GM12892 (cell line): ENCODE results near the gene ZNF273.

Source experiments
- DNase-seq: peaks from one replicate; pipeline ENCODE4 v3.0.0; 2011; ENCODE audit not compliant: insufficient read length
- FAIRE-seq: peaks from 2 replicates; lab custom pipeline; 2011; peaks lifted over from hg19 to GRCh38; lab: Jason Lieb, UNC
- POLR2A ChIP-seq: IDR thresholded peaks from 2 replicates; pipeline ENCODE4 v1.6.1; 2011; ENCODE audit warnings: low read depth, low read length, control low read depth
- POLR2AphosphoS5 ChIP-seq: IDR thresholded peaks from 2 replicates; pipeline ENCODE4 v1.6.1; 2011; ENCODE audit warnings: low read depth, low read length, control low read depth
- TAF1 ChIP-seq: IDR thresholded peaks from 2 replicates; pipeline ENCODE4 v1.6.1; 2011; ENCODE audit warnings: low read depth, mild to moderate bottlenecking, control low read depth, low read length, borderline replicate concordance

The ZNF273 gene

DNA sequence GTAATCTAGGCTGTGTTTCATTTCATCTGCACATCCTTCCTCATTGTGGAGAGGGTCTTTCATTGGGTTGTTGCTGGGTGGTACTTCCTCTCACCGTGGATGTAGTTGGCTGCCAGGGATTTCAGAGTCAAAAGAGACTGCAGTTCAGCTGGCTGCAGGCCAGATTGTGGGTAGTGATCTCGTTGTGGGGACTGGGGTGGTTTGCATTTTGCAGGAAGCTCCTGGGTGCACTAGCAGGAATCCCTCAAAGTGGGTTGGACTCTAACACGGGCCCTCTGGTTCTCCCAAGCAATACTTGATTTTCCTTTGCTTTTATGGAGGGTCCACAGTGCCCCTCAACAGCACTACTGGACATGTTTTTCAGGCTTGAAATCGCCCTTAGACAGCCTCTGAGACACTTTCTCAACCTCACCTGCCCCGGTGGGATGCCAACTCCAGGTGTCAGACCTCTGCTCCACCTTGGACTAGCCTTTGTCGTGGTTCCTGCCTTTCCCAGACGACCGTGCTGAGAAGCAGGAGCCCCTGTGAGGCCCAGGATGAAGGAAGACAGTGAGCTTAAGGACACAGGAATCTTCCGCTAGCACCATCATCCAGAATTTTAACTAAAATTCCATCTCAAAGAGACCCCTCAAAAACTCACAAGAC is 23.9 kb upstream of the ZNF273 start:
- no peak for TF ChIP-seq POLR2AphosphoS5
- TF ChIP-seq TAF1 = no peak
- TF ChIP-seq POLR2A = no peak
- DNase-seq (no peak), FAIRE-seq (no peak)

DNA sequence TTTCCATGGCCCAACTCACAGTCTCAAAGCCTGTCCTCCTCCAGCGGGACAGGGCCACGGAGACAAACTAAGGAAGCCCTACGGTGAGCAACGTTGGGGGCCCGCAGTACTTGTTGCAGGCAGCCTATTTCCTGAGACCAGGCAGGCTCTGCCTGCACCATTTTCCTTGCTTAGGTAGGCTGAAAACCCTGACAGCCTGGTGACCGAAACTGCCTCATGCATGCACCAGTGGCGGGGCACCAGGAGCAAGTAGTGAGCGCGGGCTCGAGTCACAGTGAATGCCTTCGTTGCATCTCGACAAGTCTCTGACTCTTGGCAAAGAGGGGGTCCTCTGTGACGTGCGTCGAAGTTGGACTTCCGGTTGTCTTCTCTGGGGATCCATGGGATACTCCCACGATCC is 23.3 kb upstream of the ZNF273 start:
- no peak for FAIRE-seq
- no peak for DNase-seq
- no peak for TF ChIP-seq POLR2AphosphoS5
- TF ChIP-seq POLR2A = no peak
- no peak for TF ChIP-seq TAF1

GRCh38 chr7:64880322-64881297 is 22.5 kb upstream of the ZNF273 start:
- FAIRE-seq (no peak), DNase-seq (peak; percentile 9)
- TF ChIP-seq TAF1 (no peak), POLR2A (no peak), POLR2AphosphoS5 (no peak)

- FAIRE-seq = no peak
- TF ChIP-seq POLR2A (no peak), TAF1 (no peak), POLR2AphosphoS5 (no peak)
- DNase-seq = peak; percentile 6
Observed at GRCh38 chr7:64881461-64882287, 21.4 kb upstream of the ZNF273 start.

DNA sequence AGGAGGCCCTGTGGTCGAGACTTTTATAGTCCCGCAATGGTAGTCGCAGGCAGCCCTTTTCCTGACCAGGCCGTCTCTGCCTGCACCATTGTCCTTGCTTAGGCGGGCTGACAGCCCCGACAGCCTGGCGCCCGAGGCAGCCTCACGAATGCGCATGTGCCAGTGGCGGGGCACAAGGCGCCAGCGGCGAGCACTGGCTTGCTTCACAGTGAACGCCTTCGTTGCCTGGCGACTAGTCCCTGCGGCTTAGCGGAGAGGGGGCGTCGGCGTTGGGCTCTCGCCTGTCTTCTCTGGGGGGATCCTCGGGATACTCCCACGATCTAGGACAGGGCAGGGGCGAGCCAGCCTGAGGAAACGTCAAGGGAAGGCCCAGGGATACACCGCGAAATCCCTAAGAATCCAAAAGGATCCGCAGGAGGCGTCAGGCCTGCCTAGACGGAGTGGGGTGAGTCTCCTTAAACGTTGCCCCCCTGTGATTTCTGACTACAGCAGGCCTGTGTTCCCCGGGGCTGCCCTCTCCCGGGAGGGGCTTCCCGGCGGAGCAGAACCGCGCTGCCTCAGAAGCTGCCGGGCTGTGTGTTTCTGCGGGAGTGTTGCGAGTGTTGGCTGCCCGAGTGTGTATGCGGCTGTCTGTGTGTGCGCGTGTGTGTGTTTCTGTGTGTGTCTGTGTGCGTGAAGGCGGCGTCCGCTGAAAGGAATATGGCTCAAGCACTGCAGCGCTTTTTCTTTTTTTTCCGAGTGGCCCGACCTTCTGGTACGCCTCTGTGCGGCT is 20.5 kb upstream of the ZNF273 start:
- TF ChIP-seq TAF1 (no peak), POLR2AphosphoS5 (no peak), POLR2A (no peak)
- no peak for FAIRE-seq
- peak; percentile 17 for DNase-seq

DNA sequence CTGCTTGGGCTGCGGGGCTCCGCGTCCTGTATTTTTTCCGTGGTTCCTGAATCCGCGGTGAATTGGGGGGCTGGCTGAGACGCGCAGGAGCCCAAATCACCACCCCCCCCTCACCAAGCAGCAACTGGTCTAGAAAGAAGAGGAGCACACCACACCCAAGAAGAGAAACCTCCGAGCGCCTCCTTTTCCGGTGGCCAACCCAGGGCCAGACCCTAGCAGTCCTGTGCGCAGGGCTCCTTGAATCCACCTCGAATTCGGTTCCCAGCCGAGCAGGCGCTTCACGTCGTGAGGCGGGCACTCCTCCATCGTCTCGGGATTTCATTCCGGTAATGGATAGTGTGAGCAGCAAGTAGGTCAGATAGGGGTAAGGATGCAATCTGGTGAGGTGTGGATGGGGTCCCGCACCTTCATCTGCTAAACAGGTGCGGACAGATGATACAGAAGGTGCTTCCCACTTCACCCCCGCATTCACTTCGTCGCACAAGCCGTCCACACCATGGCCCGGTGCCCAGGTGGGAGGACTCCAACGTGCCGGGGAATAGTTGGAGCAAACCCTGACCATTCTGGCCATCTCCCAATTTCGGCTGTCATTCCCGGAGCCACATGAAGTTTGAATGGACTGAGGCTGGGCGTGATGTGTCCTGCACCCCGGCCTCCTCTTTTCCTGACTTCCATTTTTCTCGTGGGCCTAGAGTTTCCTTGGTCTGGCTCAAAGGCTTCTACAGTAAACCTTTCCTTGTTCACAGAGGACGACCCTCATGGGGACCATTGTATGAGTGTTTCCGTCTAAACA is 19.8 kb upstream of the ZNF273 start:
- FAIRE-seq (no peak), DNase-seq (no peak)
- no peak for TF ChIP-seq TAF1
- no peak for TF ChIP-seq POLR2A
- no peak for TF ChIP-seq POLR2AphosphoS5

GRCh38 chr7:64884085-64884912 is 18.8 kb upstream of the ZNF273 start:
- TF ChIP-seq POLR2A (no peak), TAF1 (no peak), POLR2AphosphoS5 (no peak)
- no peak for DNase-seq
- no peak for FAIRE-seq

DNA sequence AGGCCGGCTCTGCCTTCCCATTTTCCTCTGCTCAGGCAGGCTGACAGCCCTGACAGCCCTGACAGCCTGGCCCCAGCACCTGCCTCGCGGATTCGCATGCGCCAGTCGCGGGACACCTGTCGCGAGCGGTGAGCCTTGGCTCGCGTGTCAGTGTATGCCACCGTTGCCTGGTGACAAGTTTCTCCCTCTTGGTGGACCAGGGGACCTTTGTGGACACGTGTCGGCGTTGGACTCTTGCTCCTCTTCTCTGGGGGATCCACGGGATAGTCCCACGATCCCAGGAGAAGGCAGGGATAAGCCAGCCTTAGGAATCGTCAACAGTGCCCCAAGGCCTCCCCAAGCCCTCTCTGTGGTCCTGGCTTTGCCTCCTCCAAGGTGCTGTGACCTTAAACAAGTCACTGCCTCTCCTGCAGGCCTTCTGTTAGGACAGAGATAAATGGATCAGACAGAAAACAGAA is 18.1 kb upstream of the ZNF273 start:
- no peak for TF ChIP-seq POLR2A
- no peak for TF ChIP-seq TAF1
- no peak for TF ChIP-seq POLR2AphosphoS5
- FAIRE-seq = no peak
- no peak for DNase-seq
